Stimulated activated CD4-positive, alpha-beta T cell treated with anti-CD3 and anti-CD28 coated beads, TNF-alpha, amount 100 ng/mL, for 48 hours (primary cell): ENCODE data around the gene DTYMK.

Source experiments
- DNase-seq, 3 donors: peaks; one replicate each; pipeline ENCODE4 v3.0.0-alpha.2; 2020; ENCODE audit warnings: low read depth in 3 of 3

Gene DTYMK

DNA sequence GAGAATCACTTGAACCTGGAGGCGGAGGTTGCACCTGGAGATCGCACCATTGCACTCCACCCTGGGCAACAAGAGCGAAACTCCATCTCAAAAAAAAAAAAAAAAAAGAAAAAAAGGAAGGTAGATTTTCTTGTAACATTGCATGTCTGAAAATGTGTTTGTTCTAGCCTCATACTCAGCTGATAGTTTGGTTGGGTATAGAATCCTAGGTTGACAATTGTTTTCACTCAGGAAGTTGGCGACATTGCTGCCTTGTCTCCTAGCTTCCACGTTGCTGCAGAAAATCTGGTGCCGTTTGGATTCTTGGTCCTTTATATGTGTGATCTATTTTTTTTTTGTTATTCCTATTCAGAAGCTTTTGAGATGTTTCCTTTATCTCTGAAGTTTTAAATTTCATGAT lies 19.9 kb upstream of the DTYMK start:
- no peak for DNase-seq

DNA sequence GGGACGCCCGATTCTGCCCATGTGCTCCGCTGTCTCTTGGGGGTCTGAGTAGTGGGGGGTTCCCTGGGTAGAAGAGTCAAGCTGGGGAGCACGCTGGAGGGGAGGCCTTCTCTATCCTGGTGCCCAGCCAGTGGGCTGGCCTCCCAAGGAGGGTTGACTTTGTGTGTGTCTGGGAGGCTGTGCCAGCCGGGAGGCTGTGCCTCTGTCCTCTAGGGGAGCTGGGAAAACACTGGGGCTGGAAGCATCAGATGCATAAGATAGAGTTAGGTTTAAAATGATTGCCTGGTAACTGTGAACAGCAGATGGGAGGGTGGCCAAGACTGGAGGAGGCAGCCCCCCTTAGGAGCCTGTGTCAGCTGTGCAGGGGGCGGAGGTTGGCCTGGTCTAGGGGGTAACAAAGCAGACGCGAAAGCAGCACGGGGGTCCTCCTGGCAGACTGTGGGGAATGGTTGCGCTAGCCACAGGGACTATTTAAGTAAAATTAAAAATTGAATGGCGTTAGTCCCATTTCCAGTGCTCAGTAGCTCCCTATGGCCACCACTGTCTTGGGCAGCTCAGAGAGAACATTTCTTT lies 16.5 kb upstream of the DTYMK start:
- no peak for DNase-seq

DNA sequence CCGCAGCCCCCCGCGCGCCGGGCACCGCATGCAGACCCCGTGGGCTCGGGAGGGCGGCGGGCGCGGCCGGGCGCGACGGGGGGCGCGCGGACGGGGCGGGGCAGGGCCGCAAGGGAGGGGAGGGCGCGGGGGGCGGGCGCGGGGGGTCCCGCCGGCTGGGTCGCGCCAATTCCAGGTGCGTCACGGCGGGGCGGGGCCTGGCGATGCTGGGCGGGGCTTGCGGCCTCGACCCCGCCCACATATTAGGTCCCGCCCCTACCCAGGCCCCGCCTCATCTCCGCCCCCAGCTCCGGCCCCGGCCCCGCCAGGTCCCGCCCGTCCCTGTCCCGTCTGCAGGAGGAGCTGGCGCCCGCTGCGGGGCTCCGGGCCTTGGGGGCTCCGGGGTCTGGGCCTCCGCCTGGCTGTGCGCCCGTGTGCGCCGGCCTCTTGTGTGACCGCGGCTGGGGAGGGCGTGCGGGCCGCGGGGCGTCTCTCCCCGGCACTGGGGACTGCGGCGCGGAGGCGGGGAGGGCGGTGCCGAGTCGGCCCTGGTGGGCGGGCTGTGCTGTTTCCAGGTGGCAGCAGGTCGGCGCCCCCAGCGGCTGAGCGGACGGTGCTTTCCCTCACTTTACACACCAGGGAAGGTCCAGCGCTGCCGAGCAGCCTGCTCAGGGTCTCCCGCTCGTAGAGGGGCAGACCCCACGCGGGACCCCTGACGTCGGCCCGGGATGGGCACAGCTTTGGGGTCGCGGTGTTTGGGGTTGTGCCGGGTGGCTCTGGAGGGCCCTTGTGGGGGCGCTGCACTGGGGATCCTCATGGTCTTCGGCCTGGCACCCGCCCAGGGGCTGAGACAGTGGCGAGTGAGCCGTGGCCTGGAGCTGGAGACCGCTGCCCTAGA lies 15.8 kb upstream of the DTYMK start:
- DNase-seq = peak; percentile 77 to 86 (median 80)

DNA sequence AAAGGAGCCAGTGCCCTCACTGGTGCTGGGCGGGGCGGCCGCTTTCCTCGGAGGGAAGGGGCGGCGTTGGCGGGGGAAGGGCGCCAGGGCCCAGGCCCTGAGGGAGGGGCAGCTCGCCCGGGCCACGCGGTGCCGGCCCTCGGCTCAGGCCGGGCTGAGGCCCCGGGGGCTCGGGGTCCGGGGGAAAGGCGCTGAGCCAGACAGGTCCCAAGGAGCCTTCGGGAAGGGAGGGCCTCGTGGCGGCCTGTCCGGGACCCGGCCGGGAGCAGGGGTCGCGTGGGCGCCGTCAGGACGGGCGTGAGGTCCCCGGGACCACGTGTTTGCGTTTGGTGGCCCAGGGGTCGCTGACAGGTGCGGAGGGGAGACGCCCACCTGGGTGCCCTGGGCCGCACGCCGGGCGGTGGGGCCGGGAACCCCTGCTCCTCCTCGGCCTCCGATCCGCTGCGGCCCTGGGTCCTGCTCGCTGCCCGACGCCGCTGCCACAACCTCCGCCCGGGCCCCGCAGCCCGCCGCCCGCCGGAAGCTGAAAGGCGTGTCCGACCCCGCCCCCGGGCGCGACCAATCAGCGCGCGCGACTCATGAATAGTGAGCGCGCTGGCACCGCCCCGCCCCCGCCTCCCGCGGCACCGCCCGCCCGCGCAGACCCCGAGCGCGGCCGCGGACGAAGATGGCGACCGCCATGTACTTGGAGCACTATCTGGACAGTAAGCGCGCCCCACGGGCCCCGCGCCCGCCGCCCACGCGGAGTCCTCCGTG lies 15.0 kb upstream of the DTYMK start, which contains the start of gene ING5:
Gene ING5, plus strand, starts transcription at position 641 of the 756 bp plus-strand sequence. Its CDS starts 27 bp downstream, at position 668.
- DNase-seq = peak; percentile 93 to 96 (median 96)

DNA sequence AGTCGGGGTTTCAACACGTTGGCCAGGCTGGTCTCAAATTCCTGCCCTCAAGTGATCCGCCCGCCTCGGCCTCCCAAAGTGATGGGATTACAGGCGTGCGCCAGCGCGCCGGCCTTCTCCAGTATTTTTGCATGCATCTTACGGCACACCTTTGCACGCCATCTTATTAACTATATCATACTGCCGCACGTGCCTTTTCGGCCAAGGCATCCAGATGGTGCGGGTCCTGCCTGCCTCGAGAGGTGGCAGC lies 14.5 kb upstream of the DTYMK start:
- no peak for DNase-seq

DNA sequence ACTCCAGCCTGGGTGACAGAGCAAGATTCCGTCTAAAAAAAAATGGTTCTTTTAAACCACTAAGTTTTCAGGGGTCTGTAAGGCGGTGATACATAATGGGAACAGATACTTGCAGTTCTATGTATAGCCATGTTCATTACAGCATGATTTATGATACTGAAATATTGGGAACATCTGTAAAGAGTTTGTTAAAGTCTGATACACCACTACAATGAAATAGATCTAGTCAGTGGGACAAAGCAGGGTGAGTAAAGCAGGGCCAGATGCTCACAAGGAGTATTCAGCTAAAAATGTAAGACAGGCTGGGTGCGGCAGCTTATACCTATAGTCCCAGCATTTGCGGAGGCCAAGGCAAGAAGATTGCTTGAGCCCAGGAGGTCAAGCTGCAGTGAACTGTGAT lies 9.0 kb upstream of the DTYMK start:
- DNase-seq = no peak

DNA sequence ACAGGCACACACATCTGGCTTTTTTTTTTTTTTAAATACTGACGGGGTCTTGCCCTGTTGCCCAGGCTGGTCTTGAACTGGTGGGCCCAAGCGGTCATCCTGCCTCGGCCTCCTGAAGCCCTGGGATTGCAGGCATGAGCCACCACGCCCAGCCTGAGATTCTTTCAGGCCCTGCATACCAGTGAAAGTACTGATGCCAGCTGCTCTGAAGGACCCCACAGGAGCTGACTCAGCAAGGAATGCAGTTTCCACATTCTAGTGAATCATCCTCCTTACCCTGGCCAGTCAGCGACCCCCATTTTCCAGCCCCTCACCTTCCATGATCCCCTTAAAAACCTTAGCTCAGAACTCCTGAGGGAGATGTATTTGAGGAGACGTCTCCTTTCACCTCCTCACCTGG lies 5.8 kb upstream of the DTYMK start:
- no peak for DNase-seq

DNA sequence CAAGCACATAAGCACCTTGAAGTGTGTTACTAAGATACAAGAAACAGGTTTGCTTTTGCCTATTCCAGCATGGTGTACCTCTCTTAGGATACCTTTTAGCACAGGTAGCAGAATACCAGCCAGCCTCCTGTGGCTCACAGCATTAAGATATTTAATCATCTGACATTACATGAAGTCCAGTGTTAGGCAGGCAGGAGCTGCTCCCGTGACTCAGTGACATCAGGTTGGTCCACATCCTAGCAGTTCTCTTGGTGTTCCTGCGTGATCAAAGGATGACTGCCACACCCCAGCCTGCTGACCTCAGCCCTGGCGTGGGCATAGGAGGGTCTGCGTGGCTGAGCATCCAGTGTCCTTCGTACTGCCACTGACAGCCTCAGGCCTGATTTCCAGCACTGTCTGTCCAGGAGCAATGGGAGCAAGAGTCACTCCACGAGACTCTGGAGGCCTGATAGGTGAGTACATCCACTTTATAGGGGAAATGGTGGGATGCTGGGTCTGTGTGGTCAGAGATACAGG lies 3.6 kb upstream of the DTYMK start:
- no peak for DNase-seq

DNA sequence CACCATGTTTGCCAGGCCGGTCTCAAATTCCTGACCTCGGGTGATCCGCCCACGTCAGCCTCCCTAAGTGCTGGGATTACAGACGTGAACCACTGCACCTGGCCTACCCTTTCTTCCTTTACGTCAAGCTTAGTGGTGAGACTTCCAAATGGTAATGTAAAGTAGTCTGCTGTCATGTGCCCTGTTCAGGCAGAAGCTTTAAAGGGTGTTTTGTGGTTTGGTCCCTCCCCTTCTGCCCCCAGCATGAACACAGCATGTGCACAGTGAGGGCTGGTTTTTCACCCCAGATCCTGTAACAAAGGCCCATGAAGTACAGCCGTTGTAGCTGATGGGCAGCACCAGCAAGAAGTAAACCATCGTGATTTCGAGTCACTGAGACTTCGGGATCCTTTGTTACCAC lies 2.7 kb upstream of the DTYMK start:
- DNase-seq = peak in 1 of 3 donors; percentile 26

DNA sequence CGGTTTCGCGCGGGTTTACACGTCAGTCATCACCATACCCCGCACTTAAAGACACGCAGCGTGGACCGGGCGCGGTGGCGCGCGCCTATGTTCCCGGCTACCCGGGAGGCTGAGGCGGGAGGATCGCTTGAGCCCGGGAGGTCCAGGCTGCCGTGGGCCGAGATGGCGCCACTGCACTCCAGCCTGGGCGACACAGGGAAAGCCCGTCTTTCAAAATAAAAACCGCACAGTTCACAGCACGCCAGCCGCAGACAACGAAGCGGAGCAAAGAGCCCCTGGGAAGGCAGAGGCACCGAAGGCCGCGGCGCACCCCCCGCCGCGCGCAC lies 328 bp downstream of the DTYMK start:
- DNase-seq = no peak

DNA sequence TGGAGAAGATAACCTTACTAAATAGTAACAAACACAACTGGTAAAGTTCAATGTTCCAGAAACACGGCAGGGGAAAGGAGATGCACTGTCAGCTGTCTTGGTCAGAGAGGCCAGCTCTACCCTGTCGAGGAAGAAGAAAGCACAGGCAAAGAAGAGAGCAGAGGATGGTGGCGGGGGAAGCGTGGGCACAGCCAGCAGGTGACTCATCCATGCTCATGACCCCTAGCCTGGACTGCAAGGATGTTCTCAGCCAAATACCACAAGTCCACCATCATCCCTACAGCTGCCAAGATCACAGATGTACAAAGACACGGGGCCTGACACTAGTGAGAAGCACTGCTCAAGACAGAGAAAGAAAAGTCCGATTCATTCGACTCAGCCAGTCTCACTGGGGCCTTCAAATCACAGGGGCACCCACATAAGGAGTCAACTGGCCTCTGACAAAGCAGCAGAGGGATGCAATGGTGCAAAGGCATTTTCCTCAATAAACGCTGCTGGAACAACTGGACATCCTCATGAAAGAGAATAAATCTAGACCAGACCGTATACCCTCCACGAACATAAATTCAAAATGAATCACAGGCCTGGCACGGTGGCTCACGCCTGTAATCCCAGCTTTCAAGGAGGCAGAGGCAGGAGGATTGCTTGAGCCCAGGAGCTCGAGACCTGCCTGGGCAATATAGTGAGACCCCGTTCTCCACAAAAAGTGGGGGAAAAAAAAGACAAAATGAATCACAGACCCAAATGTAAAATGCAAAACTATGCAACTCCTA lies 5.6 kb downstream of the DTYMK start:
- no peak for DNase-seq

DNA sequence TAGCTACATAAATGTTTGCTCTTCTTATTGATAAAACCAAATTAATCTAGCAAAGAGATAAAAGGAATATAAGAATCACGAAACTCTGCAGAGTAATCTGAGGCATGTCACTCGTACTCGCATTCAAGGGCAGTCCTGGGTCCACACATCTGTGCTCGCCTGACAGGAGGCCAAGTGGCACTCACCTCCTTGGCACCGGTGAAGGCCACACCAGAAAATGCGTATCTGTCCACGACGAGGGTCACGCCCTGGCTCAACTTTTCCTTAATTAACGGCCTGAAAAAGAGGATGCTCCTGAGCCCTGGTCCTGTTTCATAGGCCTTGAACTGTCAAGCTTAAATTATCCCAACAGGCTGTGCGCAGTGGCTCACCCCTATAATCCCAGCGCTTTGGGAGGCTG lies 6.6 kb downstream of the DTYMK start:
- DNase-seq = no peak

DNA sequence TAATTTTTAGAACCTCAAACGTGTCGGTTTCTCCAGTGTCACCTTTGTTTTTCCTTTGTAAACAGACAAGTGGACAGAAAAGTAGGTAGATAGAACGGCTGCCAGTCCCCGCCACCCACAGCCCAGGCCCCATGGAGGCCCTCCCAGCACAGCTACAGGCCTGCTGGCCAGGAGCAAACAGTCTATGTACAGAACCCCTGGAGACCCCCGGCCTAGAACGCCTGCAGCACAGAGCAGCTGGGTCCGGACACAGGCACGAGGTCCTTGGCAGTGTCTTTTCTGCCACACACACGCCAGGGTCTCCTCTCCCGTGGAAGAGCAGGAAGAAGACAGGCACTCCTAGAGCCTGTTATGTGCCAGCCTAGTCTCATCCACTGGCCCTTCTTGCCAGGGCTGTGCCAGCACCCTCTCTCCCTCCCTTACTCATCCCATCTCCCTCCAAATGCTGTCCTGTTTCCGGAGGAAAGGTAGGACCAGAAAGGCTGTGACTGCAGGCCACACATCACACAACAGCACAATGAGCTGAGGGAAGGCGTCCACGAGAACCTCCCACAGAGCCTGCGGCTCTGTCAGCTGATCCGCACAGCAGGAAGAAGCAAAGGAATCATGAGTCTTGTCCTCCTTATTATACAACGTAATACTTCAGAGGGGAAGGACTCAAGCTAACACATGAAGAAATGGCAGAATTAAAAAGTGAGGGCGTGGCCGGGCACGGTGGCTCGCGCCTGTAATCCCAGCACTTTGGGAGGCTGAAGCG lies 7.7 kb downstream of the DTYMK start:
- no peak for DNase-seq

DNA sequence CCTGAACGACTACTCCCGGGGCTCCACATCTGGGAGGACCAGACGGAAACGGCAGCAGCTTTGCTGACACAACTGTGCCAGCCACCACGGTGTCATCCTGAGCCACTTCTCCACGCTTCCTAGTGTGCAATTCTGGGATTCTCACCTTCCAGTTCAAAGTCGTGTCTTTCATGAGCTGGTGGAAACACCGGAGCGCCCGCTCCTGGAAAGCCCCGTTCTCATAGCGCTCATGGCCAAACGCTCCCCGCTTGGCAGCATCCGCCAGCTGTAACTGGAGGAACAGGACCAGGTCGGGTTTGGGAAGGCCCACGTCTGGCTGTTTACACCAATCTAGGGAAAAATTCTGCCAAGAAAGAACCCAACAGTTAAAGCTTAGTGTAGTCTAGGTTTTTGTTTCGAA lies 8.3 kb downstream of the DTYMK start:
- no peak for DNase-seq

DNA sequence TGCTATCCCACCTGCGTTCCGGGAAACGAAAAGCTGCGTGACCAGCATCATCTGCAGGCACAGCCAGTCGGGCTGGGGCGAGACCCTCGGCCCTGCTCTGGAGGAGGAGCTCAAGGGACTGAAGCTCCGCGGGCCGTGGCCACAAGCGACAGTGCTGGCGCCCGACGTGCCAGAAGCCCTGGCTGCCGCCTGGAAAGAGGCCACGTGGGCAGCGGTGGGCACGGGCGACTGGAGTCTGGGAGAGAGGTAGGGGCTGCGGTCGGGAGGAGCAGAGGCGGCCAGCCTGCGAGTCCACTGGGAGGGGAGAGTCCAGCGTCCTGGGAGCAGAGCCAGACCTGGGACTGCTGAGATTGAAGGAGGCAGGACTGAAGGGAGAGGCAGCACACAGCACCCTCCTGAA lies 9.2 kb downstream of the DTYMK start:
- DNase-seq = no peak

DNA sequence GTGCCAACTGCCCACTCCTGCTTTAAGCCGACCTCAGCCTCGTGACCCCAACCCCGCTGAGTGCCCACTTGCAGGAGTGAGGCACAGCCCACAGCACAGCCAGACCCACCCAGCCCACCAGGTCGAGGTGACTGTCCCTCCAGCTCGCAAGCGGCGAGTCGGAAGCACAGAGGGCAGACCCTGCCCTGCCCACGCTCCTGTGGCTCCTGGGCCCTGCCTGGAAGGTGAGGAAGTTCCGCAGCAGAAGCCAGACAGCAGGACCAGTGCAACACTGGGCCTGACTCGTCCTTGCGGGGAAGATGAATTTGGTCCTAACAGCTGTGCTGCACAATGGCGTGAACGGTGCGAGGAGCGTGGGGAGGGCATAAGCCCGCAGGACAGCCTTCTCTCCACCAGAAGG lies 9.9 kb downstream of the DTYMK start:
- no peak for DNase-seq

DNA sequence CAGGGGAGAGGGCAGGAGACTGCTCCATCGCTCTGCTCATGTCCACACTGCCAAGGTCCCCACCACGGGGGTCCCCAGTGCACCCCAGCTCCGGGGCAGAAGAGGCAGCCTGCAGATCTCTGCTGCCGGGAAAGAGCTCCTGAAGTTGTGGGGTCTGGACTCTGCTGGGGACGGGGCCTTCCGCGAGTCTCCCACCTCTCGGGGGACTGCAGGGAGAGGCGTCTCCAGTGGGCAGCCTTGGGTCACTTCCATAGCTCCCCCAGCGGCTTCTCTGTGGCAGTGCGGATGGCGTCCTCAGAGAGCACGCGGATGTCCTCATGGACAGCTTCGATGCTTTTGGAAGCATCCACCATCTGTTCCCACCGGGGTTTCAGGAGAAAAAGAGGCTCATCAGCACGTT lies 10.7 kb downstream of the DTYMK start:
- no peak for DNase-seq

DNA sequence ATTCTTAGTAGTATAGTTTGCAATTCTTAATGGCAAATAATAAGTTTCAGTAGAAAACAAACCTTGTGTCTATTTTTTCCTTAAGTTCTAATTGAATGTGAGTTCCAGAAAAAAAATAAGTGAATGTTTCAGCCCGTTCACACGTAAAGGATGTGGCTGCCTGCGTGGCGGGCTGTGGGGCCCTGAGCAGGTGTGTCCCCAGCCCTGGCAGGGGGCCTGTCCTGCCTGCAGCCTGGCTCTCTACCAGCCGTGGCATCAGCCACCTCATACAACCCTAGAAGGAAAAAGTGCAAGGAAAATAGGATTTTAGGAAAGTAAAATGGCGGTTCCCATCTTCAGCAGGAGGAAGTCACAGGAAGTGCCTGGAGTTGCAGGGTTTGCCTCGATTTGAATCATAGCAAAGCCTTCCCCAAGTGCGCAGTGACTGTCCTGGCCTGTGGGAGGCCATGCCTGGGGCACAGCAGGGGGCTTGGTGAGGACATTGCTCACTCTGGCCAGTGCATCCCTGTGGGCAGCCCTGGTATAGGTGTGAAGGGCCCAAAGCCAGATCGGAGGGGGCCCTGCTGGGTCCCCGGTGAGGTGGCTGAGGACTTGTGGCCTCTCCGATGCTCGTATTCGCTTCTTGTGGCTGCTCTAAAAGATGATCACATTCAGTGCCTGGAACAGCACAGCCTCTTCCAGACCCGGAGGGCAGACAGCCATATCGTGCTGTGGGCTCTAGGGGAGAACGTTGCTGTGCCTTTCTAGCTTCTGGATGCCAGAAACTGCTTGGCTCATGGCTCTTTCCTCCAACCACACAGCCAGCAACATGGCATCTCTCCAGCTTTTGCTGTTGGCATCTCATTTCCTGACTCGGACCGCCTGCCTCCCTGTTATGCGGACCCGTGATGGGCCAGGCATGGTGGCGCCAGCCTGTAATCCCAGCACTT lies 12.6 kb downstream of the DTYMK start:
- DNase-seq = no peak

DNA sequence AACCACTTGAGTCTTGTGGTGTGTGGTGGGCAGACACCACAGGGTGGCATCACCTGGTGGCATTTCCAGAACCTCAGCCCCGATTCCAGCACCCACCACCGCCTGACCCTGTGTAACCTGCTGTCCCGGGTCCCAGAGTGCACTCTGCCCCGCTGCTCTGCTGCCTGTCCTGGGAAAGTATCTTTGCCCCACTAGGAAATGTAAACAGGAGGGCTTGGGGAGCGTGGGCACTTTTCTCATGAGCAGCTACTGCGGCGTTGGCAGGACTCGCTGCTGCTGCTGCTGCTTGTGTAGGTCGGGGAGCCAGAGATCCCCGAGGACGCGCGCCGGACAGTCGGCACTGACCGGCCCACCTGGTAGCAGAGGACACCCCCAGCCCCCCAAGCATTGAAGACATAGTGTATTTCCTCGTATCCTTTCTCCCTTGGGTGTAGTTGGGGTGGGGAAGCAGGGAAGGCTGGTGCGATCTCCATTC lies 13.4 kb downstream of the DTYMK start:
- DNase-seq = no peak
